SK-N-SH (cell line): Measurements from ENCODE around the gene DUSP23. TPM values are rescaled to one million over a fixed set of nuclear protein-coding genes. Genes with fewer than 3 reads are reported as not detected.

Source experiments
- CTCF ChIA-PET: fragments of 300-600, 350-600 bp; formaldehyde crosslinking; extraction: SDS; loops from one replicate; lab custom pipeline; 2021; lab: Yijun Ruan, JAX
- POLR2A ChIA-PET: fragments of 350-600 bp; sonication (Branson Sonifier 250); formaldehyde crosslinking; extraction: SDS; loops from one replicate; lab custom pipeline; 2020; ENCODE audit warnings: antibody characterized with exemption, inconsistent platforms; lab: Yijun Ruan, JAX
- DNase-seq: peaks from one replicate; pipeline ENCODE4 v3.0.0; 2012
- H2AFZ ChIP-seq: fragments of 200-600 bp; sonication (generic); 2 replicates; pipeline ENCODE4 v1.8.1; 2016; ENCODE audit warnings: antibody characterized with exemption, mild to moderate bottlenecking, low read depth
- H3F3A ChIP-seq: fragments of 200-600 bp; sonication (generic); replicated peaks from 2 replicates; pipeline ENCODE3; 2016; ENCODE audit warnings: antibody characterized with exemption, mild to moderate bottlenecking; ENCODE audit not compliant: insufficient read depth
- H3K27ac ChIP-seq, 2 experiments: fragments of 200-500 bp in 1 of 2; fragments of 200-600 bp in 1 of 2; sonication (Bioruptor generic) in 1 of 2; sonication (generic), shearing (Covaris generic) in 1 of 2; 2 replicates each; pipeline versions ENCODE4 v1.5.1 to v1.6.1; 2014 to 2016; ENCODE audit warnings: low read depth in 2 of 2, inconsistent platforms in 1 of 2, low read length in 1 of 2, mild to moderate bottlenecking in 1 of 2, mixed read lengths in 1 of 2
- H3K27me3 ChIP-seq: fragments of 200-600 bp; sonication (generic), shearing (Covaris generic); 2 replicates; pipeline ENCODE4 v1.6.1; 2016; ENCODE audit warnings: mixed run types; ENCODE audit not compliant: insufficient read depth
- H3K36me3 ChIP-seq, 2 experiments: fragments of 200-500 bp in 1 of 2; fragments of 200-600 bp in 1 of 2; sonication (Bioruptor generic) in 1 of 2; sonication (generic) in 1 of 2; replicated peaks in 1 of 2; 2 replicates each; pipeline versions ENCODE3 to v1.5.1; 2014 to 2016; ENCODE audit warnings: low read length in 1 of 2, mild to moderate bottlenecking in 1 of 2; ENCODE audit not compliant: insufficient read depth in 2 of 2, control insufficient read depth in 1 of 2
- H3K4me1 ChIP-seq, 2 experiments: fragments of 200-500 bp in 1 of 2; fragments of 200-600 bp in 1 of 2; sonication (Bioruptor generic) in 1 of 2; sonication (generic), shearing (Covaris generic) in 1 of 2; 2 replicates each; pipeline versions ENCODE4 v1.5.1 to v1.6.1; 2014 to 2016; ENCODE audit warnings: low read depth in 1 of 2, low read length in 1 of 2, mixed run types in 1 of 2; ENCODE audit not compliant: insufficient read depth in 2 of 2, control insufficient read depth in 1 of 2
- H3K4me2 ChIP-seq: fragments of 200-600 bp; sonication (generic), shearing (Covaris generic); 2 replicates; pipeline ENCODE4 v1.6.1; 2017; ENCODE audit warnings: mixed run types
- H3K4me3 ChIP-seq, 2 experiments: fragments of 200-500 bp in 1 of 2; fragments of 200-600 bp in 1 of 2; sonication (Bioruptor generic) in 1 of 2; sonication (generic), shearing (Covaris generic) in 1 of 2; 2 replicates each; pipeline versions ENCODE4 v1.5.1 to v1.8.1; 2014 to 2016; ENCODE audit warnings: low read depth in 2 of 2, inconsistent platforms in 1 of 2, low read length in 1 of 2, mild to moderate bottlenecking in 1 of 2, mixed read lengths in 1 of 2, moderate library complexity in 1 of 2
- H3K79me2 ChIP-seq: fragments of 200-600 bp; sonication (generic); 2 replicates; pipeline ENCODE4 v1.8.1; 2017; ENCODE audit warnings: mild to moderate bottlenecking; ENCODE audit not compliant: insufficient read depth
- H3K9ac ChIP-seq: fragments of 200-600 bp; sonication (generic); 2 replicates; pipeline ENCODE4 v1.6.1; 2017; ENCODE audit warnings: mixed run types
- H3K9me2 ChIP-seq: fragments of 200-600 bp; sonication (generic); 2 replicates; pipeline ENCODE4 v1.6.1; 2017; ENCODE audit warnings: mixed run types
- H3K9me3 ChIP-seq: fragments of 200-600 bp; sonication (generic); 2 replicates; pipeline ENCODE4 v1.6.1; 2017; ENCODE audit warnings: mixed run types, mild to moderate bottlenecking, moderate library complexity
- H4K20me1 ChIP-seq: fragments of 200-600 bp; sonication (generic); 2 replicates; pipeline ENCODE4 v1.6.1; 2017; ENCODE audit warnings: mild to moderate bottlenecking, mixed run types; ENCODE audit not compliant: insufficient read depth
- EP300 ChIP-seq, 2 experiments: IDR thresholded peaks; 2 replicates each; pipeline versions ENCODE4 v1.4.0 to v1.6.1; 2012; ENCODE audit warnings: borderline replicate concordance in 1 of 2, low read depth in 1 of 2, low read length in 1 of 2
- FOXM1 ChIP-seq: IDR thresholded peaks from 2 replicates; pipeline ENCODE4 v1.4.0; 2012; ENCODE audit warnings: low read depth, mild to moderate bottlenecking
- MXI1 ChIP-seq: IDR thresholded peaks from 2 replicates; pipeline ENCODE4 v1.6.1; 2012; ENCODE audit warnings: mild to moderate bottlenecking, low read depth, low read length, improper control_type of control experiment
- NFIC ChIP-seq: IDR thresholded peaks from 2 replicates; pipeline ENCODE4 v1.4.0; 2012; ENCODE audit warnings: borderline replicate concordance
- TCF12 ChIP-seq: IDR thresholded peaks from 2 replicates; pipeline ENCODE4 v1.4.0; 2012
- WGBS: methylation state at CpG from one replicate; pipeline ENCODE4 v1.1.6; 2017; ENCODE audit warnings: low lambda C conversion rate; 5-methylcytosine and 5-hydroxymethylcytosine counted together
- polyA plus RNA-seq, 3 experiments: library from polyadenylated mRNA; depleted of rRNA; stranded (reverse); fragments of >200 nt; gene quantifications; 2 replicates each; pipeline ENCODE4 v1.2.3, GENCODE V29; 2012
- TF ChIP-seq, protein P1 (sequence below): IDR thresholded peaks from 2 replicates; pipeline ENCODE4 v1.4.0; 2012; ENCODE audit warnings: low read depth
- TF ChIP-seq, protein P2 (sequence below): IDR thresholded peaks from 2 replicates; pipeline ENCODE4; 2012
- TF ChIP-seq, protein P3 (sequence below): IDR thresholded peaks from 2 replicates; pipeline ENCODE4 v1.4.0; 2012; ENCODE audit warnings: low read depth, borderline replicate concordance
- TF ChIP-seq, protein P4 (sequence below): IDR thresholded peaks from 2 replicates; pipeline ENCODE4 v1.4.0; 2012; ENCODE audit warnings: low read depth, borderline replicate concordance
- TF ChIP-seq, protein P5 (sequence below): fragments of 150-350 bp; IDR thresholded peaks from 2 replicates; pipeline ENCODE4 v1.6.1; 2017; ENCODE audit warnings: antibody characterized with exemption, low read length, low read depth, borderline replicate concordance

Gene DUSP23
- polyA plus RNA-seq, 1 of the 3 experiments (the other 2 are of a cell fraction) = 41.2 TPM

DNA sequence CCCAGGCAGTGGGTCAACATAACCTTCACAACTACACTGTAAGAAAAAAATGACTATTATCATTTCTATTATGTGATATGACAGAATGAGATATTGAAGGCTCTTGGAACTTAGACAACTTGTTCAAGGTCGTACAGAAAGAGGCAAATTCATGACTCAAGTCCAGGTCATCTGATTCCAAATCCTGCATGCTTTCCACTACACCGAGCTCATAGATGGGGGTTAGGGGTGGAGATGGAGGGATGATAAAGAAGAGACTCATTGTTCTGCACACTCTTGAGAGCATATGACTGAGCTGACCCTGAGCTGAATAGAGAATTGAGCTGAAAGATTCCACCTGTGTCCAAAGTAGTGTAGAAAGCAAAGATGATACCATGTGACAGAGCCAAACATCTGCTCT is 24.2 kb downstream of the DUSP23 start:
- no peak overlapping the region for H3K9ac ChIP-seq
- CTCF ChIA-PET = interaction anchor here (1.0 to 23.5 kb wide), 4 partner anchors 24 to 202 kb away, joined by 4 to 533 read pairs (median 22); partner anchors contain the start of gene DUSP23
- no peak overlapping the region for H3K4me3 ChIP-seq
- 6% methylated on average over 2 of the region's 2 CpGs for WGBS
- no peaks in the 10 kb centered on the region for H3K36me3 ChIP-seq
- no peaks in the 10 kb centered on the region for H3K9me2 ChIP-seq
- no peaks in the 10 kb centered on the region for H3F3A ChIP-seq
- no peaks in the 10 kb centered on the region for H4K20me1 ChIP-seq
- no peaks in the 10 kb centered on the region for H3K9me3 ChIP-seq
- TF ChIP-seq TCF12 = 0 out of 2 replicates have a peak, but pooled peaks have one; percentile 32
- TF ChIP-seq, protein P1, sequence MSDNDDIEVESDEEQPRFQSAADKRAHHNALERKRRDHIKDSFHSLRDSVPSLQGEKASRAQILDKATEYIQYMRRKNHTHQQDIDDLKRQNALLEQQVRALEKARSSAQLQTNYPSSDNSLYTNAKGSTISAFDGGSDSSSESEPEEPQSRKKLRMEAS = no peak
- no peak; the same call in 1 of the 2 replicates for TF ChIP-seq NFIC
- TF ChIP-seq, protein P2, sequence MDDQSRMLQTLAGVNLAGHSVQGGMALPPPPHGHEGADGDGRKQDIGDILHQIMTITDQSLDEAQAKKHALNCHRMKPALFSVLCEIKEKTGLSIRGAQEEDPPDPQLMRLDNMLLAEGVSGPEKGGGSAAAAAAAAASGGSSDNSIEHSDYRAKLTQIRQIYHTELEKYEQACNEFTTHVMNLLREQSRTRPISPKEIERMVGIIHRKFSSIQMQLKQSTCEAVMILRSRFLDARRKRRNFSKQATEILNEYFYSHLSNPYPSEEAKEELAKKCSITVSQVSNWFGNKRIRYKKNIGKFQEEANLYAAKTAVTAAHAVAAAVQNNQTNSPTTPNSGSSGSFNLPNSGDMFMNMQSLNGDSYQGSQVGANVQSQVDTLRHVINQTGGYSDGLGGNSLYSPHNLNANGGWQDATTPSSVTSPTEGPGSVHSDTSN = peak; percentile 37
- TF ChIP-seq, protein P3, sequence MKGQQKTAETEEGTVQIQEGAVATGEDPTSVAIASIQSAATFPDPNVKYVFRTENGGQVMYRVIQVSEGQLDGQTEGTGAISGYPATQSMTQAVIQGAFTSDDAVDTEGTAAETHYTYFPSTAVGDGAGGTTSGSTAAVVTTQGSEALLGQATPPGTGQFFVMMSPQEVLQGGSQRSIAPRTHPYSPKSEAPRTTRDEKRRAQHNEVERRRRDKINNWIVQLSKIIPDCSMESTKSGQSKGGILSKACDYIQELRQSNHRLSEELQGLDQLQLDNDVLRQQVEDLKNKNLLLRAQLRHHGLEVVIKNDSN = no peak
- TF ChIP-seq, protein P4, sequence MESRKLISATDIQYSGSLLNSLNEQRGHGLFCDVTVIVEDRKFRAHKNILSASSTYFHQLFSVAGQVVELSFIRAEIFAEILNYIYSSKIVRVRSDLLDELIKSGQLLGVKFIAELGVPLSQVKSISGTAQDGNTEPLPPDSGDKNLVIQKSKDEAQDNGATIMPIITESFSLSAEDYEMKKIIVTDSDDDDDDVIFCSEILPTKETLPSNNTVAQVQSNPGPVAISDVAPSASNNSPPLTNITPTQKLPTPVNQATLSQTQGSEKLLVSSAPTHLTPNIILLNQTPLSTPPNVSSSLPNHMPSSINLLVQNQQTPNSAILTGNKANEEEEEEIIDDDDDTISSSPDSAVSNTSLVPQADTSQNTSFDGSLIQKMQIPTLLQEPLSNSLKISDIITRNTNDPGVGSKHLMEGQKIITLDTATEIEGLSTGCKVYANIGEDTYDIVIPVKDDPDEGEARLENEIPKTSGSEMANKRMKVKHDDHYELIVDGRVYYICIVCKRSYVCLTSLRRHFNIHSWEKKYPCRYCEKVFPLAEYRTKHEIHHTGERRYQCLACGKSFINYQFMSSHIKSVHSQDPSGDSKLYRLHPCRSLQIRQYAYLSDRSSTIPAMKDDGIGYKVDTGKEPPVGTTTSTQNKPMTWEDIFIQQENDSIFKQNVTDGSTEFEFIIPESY = no peak
- TF ChIP-seq EP300 (IDR thresholded peaks at IDR 0.05; ENCODE audit: borderline replicate concordance in 1 of 2, low read depth in 1 of 2, low read length in 1 of 2) = 0 out of 4 replicates have a peak, but pooled peaks of 1 of the 2 experiments have one; percentile 10
- no peaks in the 10 kb centered on the region for H3K27me3 ChIP-seq
- H3K4me2 ChIP-seq = no peak overlapping the region
- H3K27ac ChIP-seq = no peak overlapping the region
- H2AFZ ChIP-seq = no peak overlapping the region
- H3K79me2 ChIP-seq = no peaks in the 10 kb centered on the region
- DNase-seq = no peak
- no peaks in the 10 kb centered on the region; a peak in 1 of 4 replicates for H3K4me1 ChIP-seq
- POLR2A ChIA-PET = no interaction called here

DNA sequence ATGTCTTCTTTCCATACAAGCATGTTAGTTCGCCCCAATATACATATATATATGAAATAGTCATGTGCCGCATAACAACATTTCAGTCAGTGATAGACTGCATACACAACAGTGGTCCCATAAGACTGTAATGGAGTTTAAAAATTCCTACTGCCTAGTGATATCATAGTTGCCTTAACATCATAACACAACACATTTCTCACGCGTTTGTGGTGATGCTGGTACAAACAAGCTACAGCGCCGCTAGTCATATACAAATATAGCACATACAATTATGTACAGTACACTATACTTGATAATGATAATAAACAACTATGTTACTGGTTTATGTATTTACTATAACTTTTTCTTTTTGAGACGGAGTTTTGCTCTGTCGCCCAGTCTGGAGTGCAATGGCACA is 35.2 kb downstream of the DUSP23 start:
- Histone ChIP-seq H2AFZ (no peak overlapping the region), H3K79me2 (no peaks in the 10 kb centered on the region), H3K9me3 (no peaks in the 10 kb centered on the region), H3K27me3 (no peaks in the 10 kb centered on the region; the same call in 1 of the 2 replicates), H4K20me1 (no peaks in the 10 kb centered on the region), H3K9ac (no peak overlapping the region), H3F3A (no peaks in the 10 kb centered on the region), H3K4me2 (no peak overlapping the region), H3K36me3 (no peaks in the 10 kb centered on the region), H3K4me1 (no peaks in the 10 kb centered on the region), H3K27ac (no peak overlapping the region), H3K4me3 (no peak overlapping the region), H3K9me2 (no peaks in the 10 kb centered on the region)
- CTCF ChIA-PET = interaction anchor here (1.1 to 5.6 kb wide), 4 partner anchors 17 to 74 kb away, joined by 3 to 31 read pairs (median 8); no protein-coding TSS in a partner anchor
- TF ChIP-seq FOXM1 = no peak
- TF ChIP-seq, protein P5, sequence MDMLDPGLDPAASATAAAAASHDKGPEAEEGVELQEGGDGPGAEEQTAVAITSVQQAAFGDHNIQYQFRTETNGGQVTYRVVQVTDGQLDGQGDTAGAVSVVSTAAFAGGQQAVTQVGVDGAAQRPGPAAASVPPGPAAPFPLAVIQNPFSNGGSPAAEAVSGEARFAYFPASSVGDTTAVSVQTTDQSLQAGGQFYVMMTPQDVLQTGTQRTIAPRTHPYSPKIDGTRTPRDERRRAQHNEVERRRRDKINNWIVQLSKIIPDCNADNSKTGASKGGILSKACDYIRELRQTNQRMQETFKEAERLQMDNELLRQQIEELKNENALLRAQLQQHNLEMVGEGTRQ = no peak
- no peak for TF ChIP-seq MXI1
- WGBS = 84% methylated on average over 8 of the region's 8 CpGs
- DNase-seq = no peak
- POLR2A ChIA-PET = no interaction called here
